ENCODE data around the gene TACO1. TPM values are rescaled to one million over a fixed set of nuclear protein-coding genes. Genes with fewer than 3 reads are reported as not detected.

Gene TACO1
- total and polyA plus RNA-seq, 9 of the 15 experiments (the other 6 are each of a cell fraction or from before 2014, with no cell fraction given), result 10.3 to 41.6 (median 30.9) TPM

DNA sequence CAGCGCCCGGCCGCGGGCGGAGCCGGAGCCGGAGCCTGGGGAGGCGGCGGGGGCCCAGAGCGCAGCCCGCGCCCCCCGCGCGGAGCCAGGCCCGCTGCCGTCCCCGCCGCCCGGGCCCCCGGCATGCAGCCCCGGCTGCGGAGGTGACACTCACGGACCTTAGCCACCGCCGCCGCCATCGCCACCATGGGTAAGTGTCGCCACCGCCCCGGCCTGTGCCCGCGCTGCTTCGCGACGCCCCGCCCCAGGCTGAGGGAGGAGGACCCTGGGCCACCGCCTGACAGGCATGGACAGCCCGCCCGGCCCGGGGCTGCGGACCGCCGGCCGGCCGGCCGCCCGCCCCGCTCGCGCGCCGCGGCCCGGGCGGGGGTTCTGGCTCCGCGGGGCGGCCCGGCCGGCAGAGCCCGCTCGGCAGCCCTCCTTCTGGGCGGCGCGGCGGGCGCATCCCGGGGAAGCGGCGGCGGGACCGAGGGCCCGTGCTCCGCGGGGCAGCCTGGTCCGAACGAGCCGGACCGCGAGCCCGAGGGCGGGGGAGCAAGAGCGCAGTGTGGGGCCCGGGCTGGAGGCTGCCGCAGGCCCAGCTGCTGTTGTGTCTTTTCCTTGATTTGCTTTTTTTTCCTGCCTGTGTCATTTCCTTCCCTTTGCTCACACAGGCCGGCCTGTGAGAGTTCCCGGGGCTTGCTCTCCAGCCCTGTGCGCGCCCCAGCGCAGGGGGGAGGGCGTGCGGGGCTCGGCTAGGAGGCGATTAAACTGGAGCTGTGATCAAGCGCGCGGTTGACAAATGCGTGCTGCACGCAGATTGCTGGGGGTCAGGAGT, 22.1 kb downstream of the TACO1 start:
- Histone ChIP-seq H3K4me3 (peak overlapping the region; percentile 71), H3K27me3 (ENCODE audit: control insufficient read depth in 2 of 2, insufficient read depth in 2 of 2, low read length in 2 of 2) (no peaks in the 10 kb centered on the region), H3K27ac (ENCODE audit: extremely low read depth, low read depth, low read length) (peak overlapping the region; percentile 43; the same call in 1 of the 3 replicates), H3K36me3 (ENCODE audit: control insufficient read depth, insufficient read depth, low read length) (no peaks in the 10 kb centered on the region), H3K4me2 (ENCODE audit: insufficient read depth, low read length) (peak overlapping the region; percentile 76), H3K9me1 (ENCODE audit: control insufficient read depth, insufficient read depth, low read length) (peaks cover 3% of the 10 kb centered on the region), H3K9ac (ENCODE audit: insufficient read depth in 1 of 2, low read depth in 2 of 2, low read length in 2 of 2) (peak overlapping the region; percentile 54 to 90), H3K79me2 (ENCODE audit: control insufficient read depth, insufficient read depth, low read length) (peaks cover 43% of the 10 kb centered on the region), H3K9me3 (replicated peaks; ENCODE audit: control insufficient read depth, insufficient read depth, low read depth, low read length) (no peaks in the 10 kb centered on the region), H2AFZ (ENCODE audit: low read depth, low read length) (peak overlapping the region; percentile 80), H3K4me1 (replicated peaks in 1 of 2; ENCODE audit: control insufficient read depth in 2 of 2, insufficient read depth in 2 of 2, low read length in 2 of 2) (peaks cover 10 to 22% of the 10 kb centered on the region in 2 experiments; a peak in 4 of 5 replicates), H4K20me1 (replicated peaks; ENCODE audit: control insufficient read depth, insufficient read depth, low read length) (no peaks in the 10 kb centered on the region)
- in situ Hi-C loops (cut with MboI), result no loop called here
- no TSS peak for BruUV-seq (replicated peaks)
- CTCF ChIA-PET (ENCODE audit: low intra/inter-chr PET ratio), result no interaction called here
- POLR2A ChIA-PET, result interaction anchor here (0.6 to 1.8 kb wide), 6 partner anchors 7 to 496 kb away, joined by 3 to 14 read pairs (median 4); no protein-coding TSS in a partner anchor
- FAIRE-seq (no peak), DNase-seq (ENCODE audit: extremely low read depth in 1 of 4, low spot score in 3 of 4) (peak; percentile 72 to 77 (median 76)), ATAC-seq (peak; percentile 35)
- WGBS (ENCODE audit: insufficient coverage, low coverage, missing lambda C conversion rate), result under 1% methylated on average over 43 of the region's 100 CpGs
- intact Hi-C loops (cut with micrococcal nuclease), result loop anchor here (2.0 to 10.0 kb wide), 4 partner anchors 52 to 222 kb away; partner anchors contain the start of genes CCDC47, DDX42 and SMARCD2
- no peak for TF ChIP-seq FOXJ2 (tag; IDR thresholded peaks at IDR 0.05)
- TF ChIP-seq, protein P1, sequence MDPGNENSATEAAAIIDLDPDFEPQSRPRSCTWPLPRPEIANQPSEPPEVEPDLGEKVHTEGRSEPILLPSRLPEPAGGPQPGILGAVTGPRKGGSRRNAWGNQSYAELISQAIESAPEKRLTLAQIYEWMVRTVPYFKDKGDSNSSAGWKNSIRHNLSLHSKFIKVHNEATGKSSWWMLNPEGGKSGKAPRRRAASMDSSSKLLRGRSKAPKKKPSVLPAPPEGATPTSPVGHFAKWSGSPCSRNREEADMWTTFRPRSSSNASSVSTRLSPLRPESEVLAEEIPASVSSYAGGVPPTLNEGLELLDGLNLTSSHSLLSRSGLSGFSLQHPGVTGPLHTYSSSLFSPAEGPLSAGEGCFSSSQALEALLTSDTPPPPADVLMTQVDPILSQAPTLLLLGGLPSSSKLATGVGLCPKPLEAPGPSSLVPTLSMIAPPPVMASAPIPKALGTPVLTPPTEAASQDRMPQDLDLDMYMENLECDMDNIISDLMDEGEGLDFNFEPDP (CRISPR knock-in tag; IDR thresholded peaks at IDR 0.05), result no peak
- TF ChIP-seq SAFB (IDR thresholded peaks at IDR 0.05; ENCODE audit: borderline replicate concordance, low read depth, low read length), result no peak
- TF ChIP-seq POLR2B (IDR thresholded peaks at IDR 0.05; ENCODE audit: low read depth, partially characterized antibody), result no peak
- TF ChIP-seq BDP1 (IDR thresholded peaks at IDR 0.05; ENCODE audit: insufficient read depth, insufficient read length), result no peak
- TF ChIP-seq NR3C1 (CRISPR knock-in tag; IDR thresholded peaks at IDR 0.05), result 0 out of 2 replicates have a peak, but pooled peaks have one; percentile 44
- no peak for TF ChIP-seq TEAD4 (IDR thresholded peaks at IDR 0.05; ENCODE audit: low read length)
- no peak for TF ChIP-seq TEAD4 (CRISPR knock-in tag; IDR thresholded peaks at IDR 0.05; ENCODE audit: borderline replicate concordance)
- TF ChIP-seq, protein P2, sequence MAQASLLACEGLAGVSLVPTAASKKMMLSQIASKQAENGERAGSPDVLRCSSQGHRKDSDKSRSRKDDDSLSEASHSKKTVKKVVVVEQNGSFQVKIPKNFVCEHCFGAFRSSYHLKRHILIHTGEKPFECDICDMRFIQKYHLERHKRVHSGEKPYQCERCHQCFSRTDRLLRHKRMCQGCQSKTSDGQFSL (CRISPR knock-in tag; IDR thresholded peaks at IDR 0.05), result no peak
- TF ChIP-seq, protein P2 (tag; IDR thresholded peaks at IDR 0.05), result no peak
- no peak for TF ChIP-seq SMARCC2 (IDR thresholded peaks at IDR 0.05; ENCODE audit: low read depth)
- no peak for TF ChIP-seq HCFC1 (IDR thresholded peaks at IDR 0.05; ENCODE audit: low read depth, low read length)
- TF ChIP-seq HDAC2 (IDR thresholded peaks at IDR 0.05), result peak; percentile 33; the same call in 1 of the 2 replicates
- no peak for TF ChIP-seq JUN (IDR thresholded peaks at IDR 0.05; ENCODE audit: borderline replicate concordance, low read depth, low read length)
- TF ChIP-seq JUN (CRISPR knock-in tag; IDR thresholded peaks at IDR 0.05; ENCODE audit: borderline replicate concordance), result no peak
- no peak for TF ChIP-seq NFE2 (IDR thresholded peaks at IDR 0.05; ENCODE audit: low read depth)
- no peak for TF ChIP-seq ZNF263 (CRISPR knock-in tag; IDR thresholded peaks at IDR 0.05; ENCODE audit: borderline replicate concordance)
- no peak for TF ChIP-seq NUFIP1 (IDR thresholded peaks at IDR 0.05; ENCODE audit: partially characterized antibody)
- no peak for TF ChIP-seq FIP1L1 (IDR thresholded peaks at IDR 0.05; ENCODE audit: low read depth, low read length, poor library complexity, severe bottlenecking)
- TF ChIP-seq PCBP2 (IDR thresholded peaks at IDR 0.05; ENCODE audit: low read depth, low read length, poor library complexity, severe bottlenecking), result no peak
- no peak for TF ChIP-seq RFX1 (IDR thresholded peaks at IDR 0.05)
- no peak for TF ChIP-seq ESRRB (CRISPR knock-in tag; IDR thresholded peaks at IDR 0.05; ENCODE audit: borderline replicate concordance)

Data from K562 (cell line).